ENCODE data around the gene SCMH1. TPM values are rescaled to one million over a fixed set of nuclear protein-coding genes. Genes with fewer than 3 reads are reported as not detected.

The SCMH1 gene
- total and polyA plus RNA-seq, 2 experiments from 2014 or later: 15.0 to 19.4 TPM

- no peaks in the 10 kb centered on the region for H3K9me3 Mint-ChIP-seq
- DNase-seq (ENCODE audit: low spot score): no peak
Observed at GRCh38 chr1:41158147-41158875, 83.8 kb downstream of the SCMH1 start.

More at GRCh38 chr1:41158147-41158875, 83.8 kb downstream of the SCMH1 start:
- TF ChIP-seq ZNF114 (CRISPR knock-in tag; IDR thresholded peaks at IDR 0.05) (no peak), EZH2phosphoT487 (IDR thresholded peaks at IDR 0.05; ENCODE audit: unreplicated experiment) (no peak), ETS1 (IDR thresholded peaks at IDR 0.05) (no peak), ZNF331 (CRISPR knock-in tag; IDR thresholded peaks at IDR 0.05; ENCODE audit: low read depth) (no peak), NANOG (IDR thresholded peaks at IDR 0.05; ENCODE audit: borderline replicate concordance) (no peak), CREB1 (CRISPR knock-in tag; IDR thresholded peaks at IDR 0.05; ENCODE audit: low read depth) (no peak), JUNB (IDR thresholded peaks at IDR 0.05; ENCODE audit: unreplicated experiment) (no peak), POLR2AphosphoS5 (IDR thresholded peaks at IDR 0.05; ENCODE audit: low read depth) (no peak), EZH2 (IDR thresholded peaks at IDR 0.05; ENCODE audit: low read depth, unreplicated experiment) (no peak), STAT1 (IDR thresholded peaks at IDR 0.05; ENCODE audit: unreplicated experiment) (no peak)
- TF ChIP-seq, protein P1, sequence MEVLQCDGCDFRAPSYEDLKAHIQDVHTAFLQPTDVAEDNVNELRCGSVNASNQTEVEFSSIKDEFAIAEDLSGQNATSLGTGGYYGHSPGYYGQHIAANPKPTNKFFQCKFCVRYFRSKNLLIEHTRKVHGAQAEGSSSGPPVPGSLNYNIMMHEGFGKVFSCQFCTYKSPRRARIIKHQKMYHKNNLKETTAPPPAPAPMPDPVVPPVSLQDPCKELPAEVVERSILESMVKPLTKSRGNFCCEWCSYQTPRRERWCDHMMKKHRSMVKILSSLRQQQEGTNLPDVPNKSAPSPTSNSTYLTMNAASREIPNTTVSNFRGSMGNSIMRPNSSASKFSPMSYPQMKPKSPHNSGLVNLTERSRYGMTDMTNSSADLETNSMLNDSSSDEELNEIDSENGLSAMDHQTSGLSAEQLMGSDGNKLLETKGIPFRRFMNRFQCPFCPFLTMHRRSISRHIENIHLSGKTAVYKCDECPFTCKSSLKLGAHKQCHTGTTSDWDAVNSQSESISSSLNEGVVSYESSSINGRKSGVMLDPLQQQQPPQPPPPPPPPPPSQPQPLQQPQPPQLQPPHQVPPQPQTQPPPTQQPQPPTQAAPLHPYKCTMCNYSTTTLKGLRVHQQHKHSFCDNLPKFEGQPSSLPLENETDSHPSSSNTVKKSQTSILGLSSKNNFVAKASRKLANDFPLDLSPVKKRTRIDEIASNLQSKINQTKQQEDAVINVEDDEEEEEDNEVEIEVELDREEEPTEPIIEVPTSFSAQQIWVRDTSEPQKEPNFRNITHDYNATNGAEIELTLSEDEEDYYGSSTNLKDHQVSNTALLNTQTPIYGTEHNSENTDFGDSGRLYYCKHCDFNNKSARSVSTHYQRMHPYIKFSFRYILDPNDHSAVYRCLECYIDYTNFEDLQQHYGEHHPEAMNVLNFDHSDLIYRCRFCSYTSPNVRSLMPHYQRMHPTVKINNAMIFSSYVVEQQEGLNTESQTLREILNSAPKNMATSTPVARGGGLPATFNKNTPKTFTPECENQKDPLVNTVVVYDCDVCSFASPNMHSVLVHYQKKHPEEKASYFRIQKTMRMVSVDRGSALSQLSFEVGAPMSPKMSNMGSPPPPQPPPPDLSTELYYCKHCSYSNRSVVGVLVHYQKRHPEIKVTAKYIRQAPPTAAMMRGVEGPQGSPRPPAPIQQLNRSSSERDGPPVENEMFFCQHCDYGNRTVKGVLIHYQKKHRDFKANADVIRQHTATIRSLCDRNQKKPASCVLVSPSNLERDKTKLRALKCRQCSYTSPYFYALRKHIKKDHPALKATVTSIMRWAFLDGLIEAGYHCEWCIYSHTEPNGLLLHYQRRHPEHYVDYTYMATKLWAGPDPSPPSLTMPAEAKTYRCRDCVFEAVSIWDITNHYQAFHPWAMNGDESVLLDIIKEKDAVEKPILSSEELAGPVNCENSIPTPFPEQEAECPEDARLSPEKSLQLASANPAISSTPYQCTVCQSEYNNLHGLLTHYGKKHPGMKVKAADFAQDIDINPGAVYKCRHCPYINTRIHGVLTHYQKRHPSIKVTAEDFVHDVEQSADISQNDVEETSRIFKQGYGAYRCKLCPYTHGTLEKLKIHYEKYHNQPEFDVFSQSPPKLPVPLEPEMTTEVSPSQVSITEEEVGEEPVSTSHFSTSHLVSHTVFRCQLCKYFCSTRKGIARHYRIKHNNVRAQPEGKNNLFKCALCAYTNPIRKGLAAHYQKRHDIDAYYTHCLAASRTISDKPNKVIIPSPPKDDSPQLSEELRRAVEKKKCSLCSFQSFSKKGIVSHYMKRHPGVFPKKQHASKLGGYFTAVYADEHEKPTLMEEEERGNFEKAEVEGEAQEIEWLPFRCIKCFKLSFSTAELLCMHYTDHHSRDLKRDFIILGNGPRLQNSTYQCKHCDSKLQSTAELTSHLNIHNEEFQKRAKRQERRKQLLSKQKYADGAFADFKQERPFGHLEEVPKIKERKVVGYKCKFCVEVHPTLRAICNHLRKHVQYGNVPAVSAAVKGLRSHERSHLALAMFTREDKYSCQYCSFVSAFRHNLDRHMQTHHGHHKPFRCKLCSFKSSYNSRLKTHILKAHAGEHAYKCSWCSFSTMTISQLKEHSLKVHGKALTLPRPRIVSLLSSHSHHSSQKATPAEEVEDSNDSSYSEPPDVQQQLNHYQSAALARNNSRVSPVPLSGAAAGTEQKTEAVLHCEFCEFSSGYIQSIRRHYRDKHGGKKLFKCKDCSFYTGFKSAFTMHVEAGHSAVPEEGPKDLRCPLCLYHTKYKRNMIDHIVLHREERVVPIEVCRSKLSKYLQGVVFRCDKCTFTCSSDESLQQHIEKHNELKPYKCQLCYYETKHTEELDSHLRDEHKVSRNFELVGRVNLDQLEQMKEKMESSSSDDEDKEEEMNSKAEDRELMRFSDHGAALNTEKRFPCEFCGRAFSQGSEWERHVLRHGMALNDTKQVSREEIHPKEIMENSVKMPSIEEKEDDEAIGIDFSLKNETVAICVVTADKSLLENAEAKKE (CRISPR knock-in tag; IDR thresholded peaks at IDR 0.05): no peak
- TF ChIP-seq, protein P2, sequence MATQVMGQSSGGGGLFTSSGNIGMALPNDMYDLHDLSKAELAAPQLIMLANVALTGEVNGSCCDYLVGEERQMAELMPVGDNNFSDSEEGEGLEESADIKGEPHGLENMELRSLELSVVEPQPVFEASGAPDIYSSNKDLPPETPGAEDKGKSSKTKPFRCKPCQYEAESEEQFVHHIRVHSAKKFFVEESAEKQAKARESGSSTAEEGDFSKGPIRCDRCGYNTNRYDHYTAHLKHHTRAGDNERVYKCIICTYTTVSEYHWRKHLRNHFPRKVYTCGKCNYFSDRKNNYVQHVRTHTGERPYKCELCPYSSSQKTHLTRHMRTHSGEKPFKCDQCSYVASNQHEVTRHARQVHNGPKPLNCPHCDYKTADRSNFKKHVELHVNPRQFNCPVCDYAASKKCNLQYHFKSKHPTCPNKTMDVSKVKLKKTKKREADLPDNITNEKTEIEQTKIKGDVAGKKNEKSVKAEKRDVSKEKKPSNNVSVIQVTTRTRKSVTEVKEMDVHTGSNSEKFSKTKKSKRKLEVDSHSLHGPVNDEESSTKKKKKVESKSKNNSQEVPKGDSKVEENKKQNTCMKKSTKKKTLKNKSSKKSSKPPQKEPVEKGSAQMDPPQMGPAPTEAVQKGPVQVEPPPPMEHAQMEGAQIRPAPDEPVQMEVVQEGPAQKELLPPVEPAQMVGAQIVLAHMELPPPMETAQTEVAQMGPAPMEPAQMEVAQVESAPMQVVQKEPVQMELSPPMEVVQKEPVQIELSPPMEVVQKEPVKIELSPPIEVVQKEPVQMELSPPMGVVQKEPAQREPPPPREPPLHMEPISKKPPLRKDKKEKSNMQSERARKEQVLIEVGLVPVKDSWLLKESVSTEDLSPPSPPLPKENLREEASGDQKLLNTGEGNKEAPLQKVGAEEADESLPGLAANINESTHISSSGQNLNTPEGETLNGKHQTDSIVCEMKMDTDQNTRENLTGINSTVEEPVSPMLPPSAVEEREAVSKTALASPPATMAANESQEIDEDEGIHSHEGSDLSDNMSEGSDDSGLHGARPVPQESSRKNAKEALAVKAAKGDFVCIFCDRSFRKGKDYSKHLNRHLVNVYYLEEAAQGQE (IDR thresholded peaks at IDR 0.05; ENCODE audit: unreplicated experiment): no peak
- TF ChIP-seq, protein P3, sequence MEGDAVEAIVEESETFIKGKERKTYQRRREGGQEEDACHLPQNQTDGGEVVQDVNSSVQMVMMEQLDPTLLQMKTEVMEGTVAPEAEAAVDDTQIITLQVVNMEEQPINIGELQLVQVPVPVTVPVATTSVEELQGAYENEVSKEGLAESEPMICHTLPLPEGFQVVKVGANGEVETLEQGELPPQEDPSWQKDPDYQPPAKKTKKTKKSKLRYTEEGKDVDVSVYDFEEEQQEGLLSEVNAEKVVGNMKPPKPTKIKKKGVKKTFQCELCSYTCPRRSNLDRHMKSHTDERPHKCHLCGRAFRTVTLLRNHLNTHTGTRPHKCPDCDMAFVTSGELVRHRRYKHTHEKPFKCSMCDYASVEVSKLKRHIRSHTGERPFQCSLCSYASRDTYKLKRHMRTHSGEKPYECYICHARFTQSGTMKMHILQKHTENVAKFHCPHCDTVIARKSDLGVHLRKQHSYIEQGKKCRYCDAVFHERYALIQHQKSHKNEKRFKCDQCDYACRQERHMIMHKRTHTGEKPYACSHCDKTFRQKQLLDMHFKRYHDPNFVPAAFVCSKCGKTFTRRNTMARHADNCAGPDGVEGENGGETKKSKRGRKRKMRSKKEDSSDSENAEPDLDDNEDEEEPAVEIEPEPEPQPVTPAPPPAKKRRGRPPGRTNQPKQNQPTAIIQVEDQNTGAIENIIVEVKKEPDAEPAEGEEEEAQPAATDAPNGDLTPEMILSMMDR (conservative IDR thresholded peaks at IDR 0.05; ENCODE audit: low read depth in 2 of 2): no peak
- no peaks in the 10 kb centered on the region for H3K27me3 ChIP-seq (ENCODE audit: insufficient read depth)
- Mint-ChIP-seq H3K27ac (peak overlapping the region; percentile 3; the same call in 1 of the 2 replicates), H3K27me3 (ENCODE audit: insufficient read depth, low read depth, poor library complexity) (peaks cover 2% of the 10 kb centered on the region), H3K36me3 (ENCODE audit: low read depth) (no peaks in the 10 kb centered on the region; the same call in 2 of the 3 replicates), H3K4me3 (no peak overlapping the region), H3K4me1 (peaks cover 3% of the 10 kb centered on the region; the same call in 2 of the 3 replicates)
- no peaks in the 10 kb centered on the region for H3K79me2 ChIP-seq (replicated peaks; ENCODE audit: insufficient read depth)
- ATAC-seq: no peak
- H3K9me2 ChIP-seq (ENCODE audit: insufficient read depth): no peaks in the 10 kb centered on the region
- no peak overlapping the region for H3K4me3 ChIP-seq
- no peaks in the 10 kb centered on the region for H3K36me3 ChIP-seq (ENCODE audit: insufficient read depth)
- H3K27ac ChIP-seq (ENCODE audit: low read depth): peak overlapping the region; percentile 70; the same call in 1 of the 2 replicates
- no peaks in the 10 kb centered on the region for H4K20me1 ChIP-seq (replicated peaks; ENCODE audit: insufficient read depth)
- H3K4me2 ChIP-seq: no peak overlapping the region
- no peaks in the 10 kb centered on the region for H3F3A ChIP-seq (replicated peaks; ENCODE audit: low read depth)
- H3K4me1 ChIP-seq (ENCODE audit: insufficient read depth): peaks cover 7% of the 10 kb centered on the region; the same call in 1 of the 2 replicates
- H2AFZ ChIP-seq: no peak overlapping the region
